GM21390 (cell line): ENCODE measurements around the gene ZC3H15.
"Not testable (repeated sequence)": the region's sequence is repeated elsewhere in the genome, so short reads cannot be mapped to it uniquely, and the experiment has no call there.

Experiments
- ATAC-seq: cut with Tn5 transposase; IDR thresholded peaks from one replicate; pipeline ENCODE4 v1.9.1; 2021; ENCODE audit not compliant: unreplicated experiment

The ZC3H15 gene

DNA sequence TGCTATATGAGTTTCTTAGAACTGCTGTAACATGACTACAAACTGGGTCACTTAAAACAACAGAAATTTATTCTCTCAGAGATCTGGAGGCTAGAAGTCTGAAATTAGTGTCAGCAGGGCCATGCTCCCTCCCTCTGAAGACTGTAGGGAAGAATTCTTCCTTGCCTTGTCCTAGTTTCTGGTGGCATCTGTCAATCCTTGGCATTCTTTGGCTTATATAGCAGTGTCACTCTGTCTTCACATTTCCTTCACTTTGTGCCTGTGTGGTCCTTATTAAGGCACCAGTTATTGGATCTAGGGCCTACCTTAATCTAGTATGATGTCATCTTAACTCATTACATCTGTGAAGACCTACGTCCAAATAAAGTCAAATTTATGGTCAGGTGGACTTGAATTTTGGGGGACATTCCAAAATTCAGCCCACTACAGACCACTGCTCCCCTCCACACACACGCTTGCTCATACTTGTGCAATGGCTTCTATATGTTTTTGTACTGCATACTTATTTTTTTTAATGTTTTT is 7.6 kb downstream of the ZC3H15 start:
- ATAC-seq: no peak

DNA sequence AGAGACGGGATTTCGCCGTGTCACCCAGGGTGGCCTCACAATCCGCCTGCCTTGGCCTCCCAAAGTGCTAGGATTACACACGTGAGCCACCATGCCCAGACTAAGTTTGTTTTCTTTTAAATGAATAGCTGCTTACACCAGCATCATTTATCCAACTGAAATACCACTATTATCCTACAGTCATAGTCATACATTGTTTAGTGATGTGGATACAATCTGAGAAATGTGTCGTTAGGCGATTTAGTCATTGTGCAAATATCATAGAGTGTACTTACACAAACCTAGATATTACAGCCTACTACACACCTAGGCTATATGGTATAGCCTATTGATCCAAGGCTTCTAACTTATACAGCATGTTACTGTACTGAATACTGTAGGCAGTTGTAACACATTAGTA is 10.3 kb downstream of the ZC3H15 start:
- ATAC-seq: no peak

DNA sequence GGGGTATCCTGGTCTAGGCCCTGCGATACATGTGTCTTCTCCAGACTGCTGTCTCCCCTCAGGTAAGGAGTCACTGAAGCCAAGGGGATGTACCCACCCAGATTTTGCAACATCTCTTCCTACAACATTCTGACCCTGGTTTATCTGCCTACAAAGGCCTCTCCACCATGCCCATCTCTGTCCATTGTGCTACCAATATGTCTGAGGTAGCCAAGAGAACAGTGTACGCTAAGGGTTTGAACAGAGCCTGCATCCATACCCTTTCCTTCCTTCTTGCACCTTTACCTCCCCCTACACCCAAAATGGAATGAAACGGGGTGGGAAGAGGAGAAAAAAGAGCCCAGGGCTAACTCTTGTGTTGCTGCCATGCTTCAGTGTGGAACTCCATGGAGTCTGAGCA is 11.9 kb downstream of the ZC3H15 start:
- ATAC-seq: no peak

DNA sequence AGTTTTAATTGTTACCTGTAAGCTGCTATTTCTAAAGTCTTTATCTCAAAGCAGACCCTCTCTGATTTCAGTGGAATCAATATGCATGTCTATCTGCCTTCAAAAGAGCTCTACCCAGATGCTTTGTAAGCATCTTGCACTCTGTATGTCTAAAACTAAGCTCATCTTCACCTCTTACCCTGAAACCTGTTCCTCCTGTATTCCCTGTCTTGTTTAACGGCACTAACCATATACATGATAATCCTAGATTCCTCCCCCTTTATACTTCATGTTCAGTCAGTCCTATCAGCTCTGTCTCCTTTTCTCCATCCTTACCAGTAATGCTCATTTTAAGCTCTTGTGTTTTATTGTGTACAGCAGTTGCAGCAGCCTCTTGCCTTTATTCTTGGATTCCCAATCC is 12.8 kb downstream of the ZC3H15 start:
- no peak for ATAC-seq

DNA sequence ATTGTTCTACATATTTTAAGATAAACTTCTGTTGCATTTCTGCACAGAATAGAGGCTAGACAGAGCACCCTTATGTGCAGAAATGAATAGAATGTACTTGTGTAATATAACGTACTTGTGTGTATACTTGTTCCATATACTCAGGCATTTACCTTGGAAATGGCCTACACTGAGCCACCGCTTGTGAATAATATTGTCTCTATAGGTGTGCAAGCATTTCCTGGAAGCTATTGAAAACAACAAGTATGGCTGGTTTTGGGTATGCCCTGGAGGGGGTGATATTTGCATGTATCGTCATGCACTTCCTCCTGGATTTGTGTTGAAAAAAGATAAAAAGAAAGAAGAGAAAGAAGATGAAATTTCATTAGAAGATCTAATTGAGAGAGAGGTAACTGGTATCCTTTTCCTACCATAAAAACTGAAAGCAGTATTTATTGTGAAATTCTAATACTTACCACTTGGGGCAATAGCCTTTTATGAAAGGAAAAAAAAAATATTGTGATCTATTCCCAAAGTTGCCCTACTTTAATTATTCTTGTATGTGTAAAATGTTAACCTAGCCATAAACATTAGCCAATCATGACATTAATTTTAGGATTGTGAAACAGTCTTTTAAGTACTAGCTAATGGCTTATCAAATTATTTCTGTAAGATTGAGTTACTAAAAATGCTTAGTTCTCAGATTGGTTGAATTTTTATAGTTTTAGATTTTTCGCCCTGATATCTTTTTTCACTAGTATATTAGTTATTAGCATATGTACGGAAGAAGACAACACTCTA is 18.0 kb downstream of the ZC3H15 start:
- peak; percentile 71 for ATAC-seq

DNA sequence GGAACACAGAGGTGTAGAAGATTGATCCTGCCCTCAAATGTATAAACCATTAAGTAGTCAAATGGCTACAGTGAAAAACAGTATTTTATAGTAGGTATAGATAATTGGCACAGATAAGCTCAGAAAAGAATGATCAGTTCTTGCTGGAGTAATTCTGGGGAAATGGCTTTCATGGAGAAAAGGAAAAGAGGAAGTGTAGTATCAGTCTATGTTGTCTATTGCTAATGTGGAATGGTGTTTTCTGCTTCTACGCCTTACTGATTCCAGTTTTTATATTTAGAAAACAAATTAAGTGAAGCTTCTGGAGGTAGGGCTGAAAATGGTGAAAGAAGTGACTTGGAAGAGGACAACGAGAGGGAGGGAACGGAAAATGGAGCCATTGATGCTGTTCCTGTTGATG is 22.2 kb downstream of the ZC3H15 start:
- no peak for ATAC-seq

DNA sequence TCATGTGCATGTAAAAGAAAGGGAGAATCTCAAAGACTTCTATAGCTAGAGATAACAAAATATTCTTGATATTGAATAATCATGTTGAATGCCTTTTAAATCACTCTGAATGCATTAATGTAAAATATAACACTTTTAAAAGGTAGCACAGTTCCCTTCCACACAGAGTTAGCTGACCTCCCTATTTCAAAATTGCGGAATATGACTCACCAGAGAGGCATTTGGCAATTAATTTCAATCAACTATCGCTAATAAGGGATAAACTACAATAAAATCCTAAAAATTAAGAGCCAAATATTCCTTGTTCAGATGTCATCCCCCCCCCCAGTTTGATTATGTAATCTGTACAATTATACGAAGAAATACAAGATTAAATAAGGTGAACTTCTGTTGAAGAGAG is 29.3 kb downstream of the ZC3H15 start:
- no peak for ATAC-seq

DNA sequence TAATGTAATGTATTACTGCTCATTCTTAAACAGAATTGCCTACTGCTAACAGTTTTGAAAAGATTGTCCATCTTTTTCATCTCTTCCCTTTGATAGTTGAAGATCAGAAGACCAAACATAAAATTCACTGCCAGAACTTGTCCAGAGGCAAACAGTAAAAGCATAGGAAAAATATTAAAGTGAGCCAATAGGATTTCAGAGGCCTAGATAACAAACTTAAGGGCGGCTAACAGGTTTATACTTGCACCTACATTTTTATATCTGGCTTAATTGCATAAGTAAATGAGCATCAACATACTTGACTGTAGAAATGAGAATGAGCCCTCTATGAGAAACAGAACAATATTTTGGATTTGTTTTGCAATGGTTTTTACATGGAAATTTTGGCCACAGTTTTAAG is 30.3 kb downstream of the ZC3H15 start:
- ATAC-seq: no peak

DNA sequence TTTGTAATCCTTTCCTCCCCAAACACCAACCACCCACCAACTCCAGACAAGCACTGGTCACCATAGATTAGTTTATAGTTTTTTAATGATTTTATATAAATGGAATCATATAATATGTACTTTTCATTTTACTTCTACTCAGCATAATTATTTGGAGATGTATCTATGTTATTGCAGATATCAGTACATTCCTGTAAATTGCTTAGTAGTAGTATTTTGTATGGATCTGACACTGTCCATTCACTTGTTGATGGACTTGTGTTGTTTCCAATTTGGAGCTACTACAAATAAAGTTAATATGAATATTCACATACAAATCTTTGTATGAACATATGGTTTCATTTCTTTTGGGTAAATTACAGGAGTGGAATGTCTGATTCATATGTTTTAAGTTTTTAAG is 31.0 kb downstream of the ZC3H15 start:
- ATAC-seq: no peak

DNA sequence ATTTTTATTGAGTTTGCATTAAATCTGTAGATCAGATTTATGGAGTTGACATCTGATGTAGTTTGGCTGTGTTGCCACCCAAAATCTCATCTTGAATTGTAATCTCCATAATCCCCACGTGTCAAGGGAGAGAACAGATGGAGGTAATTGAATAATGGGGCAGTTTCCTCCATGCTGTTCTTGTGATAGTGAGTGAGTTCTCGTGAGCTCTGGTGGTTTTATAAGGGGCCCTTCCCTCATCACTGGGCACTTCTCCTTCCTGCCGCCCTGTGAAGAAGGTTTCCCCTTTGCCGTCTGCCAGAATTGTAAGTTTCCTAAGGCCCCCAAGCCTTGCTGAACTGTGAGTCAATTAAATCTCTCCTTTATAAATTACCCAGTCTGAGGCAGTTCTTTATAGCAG is 32.2 kb downstream of the ZC3H15 start:
- no peak for ATAC-seq

DNA sequence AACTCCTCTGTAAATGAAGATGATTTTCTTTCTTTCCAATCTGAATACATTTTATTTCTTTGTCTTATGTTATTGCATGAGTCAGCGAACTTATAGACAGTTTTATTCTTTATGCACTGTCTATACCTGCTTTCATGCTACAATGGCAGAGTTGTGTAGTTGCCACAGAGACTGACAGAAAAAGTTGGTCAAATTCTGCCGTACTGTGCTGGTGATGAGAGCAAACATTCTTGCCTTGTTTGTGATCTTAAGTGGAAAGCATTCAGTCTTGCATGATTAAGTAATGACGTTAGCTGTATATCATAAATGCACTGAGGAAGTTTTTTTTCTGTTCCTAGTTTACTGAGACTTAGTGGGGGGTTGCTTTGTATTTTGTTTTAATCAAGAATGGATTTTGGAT is 32.9 kb downstream of the ZC3H15 start:
- no peak for ATAC-seq

DNA sequence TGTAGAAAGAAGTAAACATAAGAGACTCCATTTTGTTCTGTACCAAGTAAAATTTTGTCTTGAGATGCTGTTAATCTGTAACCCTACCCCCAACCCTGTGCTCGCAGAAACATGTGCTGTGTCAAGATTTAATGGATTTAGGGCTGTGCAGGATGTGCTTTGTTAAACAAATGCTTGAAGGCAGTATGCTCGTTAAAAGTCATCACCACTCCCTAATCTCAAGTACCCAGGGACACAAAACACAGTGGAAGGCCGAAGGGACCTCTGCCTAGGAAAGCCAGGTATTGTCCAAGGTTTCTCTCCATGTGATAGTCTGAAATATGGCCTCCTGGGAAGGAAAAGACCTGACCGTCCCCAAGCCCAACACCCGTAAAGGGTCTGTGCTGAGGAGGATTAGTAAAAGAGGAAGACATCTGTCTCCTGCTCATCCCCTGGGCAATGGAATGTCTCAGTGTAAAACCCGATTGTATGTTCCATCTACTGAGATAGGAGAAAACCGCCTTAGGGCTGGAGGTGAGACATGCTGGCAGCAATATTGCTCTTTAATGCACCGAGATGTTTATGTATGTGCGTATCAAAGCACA is 35.6 kb downstream of the ZC3H15 start:
- not testable (repeated sequence) for ATAC-seq

DNA sequence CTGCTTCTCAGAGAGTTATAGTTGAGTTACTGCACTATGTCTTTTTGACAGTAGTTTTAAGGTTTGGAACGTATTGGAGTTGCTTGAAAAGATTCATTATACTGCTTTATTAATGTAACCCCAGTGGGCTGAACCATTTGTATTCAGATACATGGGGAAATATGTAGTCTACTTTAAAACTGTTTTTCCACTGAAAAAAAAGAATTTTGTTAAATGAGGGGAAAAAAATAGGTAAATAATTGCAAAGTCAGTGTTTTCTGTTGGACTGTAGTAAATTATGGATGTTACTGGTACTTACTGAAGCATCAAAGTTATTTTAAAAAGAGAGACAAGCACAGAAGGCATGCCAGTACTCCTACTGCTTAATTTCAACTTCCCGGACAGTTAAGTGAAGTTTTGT is 36.4 kb downstream of the ZC3H15 start:
- ATAC-seq: no peak

DNA sequence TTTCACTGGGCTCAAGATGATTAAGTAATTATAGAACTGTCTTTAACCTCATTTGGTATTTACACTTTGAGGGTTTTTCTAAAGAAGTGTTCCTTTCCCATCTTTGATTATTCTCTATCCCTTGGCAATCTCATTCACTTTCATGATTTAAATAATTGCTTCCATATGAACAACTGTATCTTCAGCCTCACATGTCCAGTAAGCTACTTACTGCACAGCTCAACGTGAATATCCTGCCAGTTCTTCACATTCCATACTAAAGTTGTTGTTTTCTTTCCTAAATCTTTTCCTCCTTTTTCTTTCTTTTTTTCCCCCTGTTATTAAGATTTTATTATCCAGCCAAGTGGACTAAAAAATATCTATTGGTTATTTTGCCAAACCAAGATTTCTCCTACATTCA is 37.7 kb downstream of the ZC3H15 start:
- no peak for ATAC-seq

DNA sequence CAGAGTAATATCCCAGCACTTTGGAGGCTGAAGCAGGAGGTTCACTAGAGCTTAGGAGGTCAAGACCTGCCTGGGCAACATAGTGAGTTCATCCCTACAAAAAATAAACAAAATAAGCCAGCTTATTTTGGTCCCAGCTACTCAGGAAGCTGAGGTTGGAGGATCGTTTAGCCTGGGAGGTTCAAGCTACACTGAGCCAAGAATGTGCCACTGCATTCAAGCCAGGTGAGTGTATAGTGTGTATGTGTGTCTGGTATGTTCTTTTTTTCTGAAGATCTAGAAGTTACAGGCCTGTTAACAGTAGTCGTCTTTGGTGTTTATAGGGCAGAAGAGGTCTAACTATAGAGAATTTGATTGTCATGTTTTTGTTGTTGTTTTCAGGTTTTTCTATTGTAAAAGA is 40.2 kb downstream of the ZC3H15 start:
- ATAC-seq: no peak

DNA sequence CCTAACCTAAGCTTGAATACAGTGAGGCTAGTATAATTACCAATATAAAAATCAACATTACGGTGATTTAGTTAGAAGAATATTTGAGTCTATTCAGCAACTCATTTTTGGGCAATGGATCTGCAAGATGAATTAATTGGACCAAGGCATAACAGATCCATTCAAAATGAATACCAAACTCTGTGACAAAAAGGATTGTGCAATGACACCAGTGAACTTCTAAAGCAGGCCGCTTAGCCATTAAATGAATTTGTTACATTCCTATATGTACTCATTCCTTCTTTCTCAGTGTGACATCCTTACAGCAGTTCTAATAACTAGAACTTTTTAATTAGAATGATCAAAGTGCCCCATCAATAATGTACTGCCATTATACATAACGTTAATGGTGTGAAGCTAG is 44.3 kb downstream of the ZC3H15 start:
- ATAC-seq: no peak

DNA sequence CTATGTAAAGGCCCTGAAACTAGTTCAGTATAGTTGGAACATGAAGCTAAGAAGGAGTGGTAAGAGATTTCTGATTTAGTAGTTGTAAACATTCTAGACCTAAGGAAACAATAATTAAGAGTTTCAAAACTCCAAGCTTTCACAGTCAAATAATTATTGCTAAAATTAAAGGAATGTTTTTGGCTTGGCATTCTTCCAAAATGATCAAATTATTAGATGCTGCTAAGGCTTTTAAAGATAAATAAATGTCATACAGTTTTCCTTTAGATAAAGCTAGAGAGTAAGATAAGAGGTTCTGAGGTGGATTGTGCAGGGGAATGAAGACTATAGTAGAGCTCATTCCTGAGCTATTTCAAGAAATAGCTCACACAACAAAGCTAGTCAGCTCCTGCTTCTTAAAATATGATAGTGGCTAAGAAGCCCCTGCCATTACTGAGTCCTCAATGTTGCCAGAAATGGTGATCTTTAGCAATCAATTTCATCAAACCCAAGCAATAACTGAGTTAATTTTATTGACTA is 45.3 kb downstream of the ZC3H15 start:
- no peak for ATAC-seq

DNA sequence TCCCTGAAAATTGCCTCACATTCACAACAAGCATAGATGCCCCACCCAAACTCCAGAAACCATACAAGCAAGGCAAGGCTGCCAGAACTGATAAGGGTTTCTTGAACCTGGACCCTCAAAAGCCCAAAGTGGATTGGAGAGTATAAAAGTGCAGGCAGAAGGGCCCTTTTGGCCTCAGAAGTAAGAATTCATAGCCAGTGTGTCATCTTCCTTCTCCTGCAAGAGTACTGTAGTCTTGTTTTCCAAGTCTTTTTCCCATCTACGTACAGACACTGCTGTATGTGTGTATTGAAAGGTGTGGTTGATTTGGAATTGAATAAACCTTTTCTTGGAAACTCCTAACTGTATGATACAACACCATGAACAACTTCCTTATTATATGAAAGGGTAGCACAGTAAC is 46.8 kb downstream of the ZC3H15 start:
- no peak for ATAC-seq

DNA sequence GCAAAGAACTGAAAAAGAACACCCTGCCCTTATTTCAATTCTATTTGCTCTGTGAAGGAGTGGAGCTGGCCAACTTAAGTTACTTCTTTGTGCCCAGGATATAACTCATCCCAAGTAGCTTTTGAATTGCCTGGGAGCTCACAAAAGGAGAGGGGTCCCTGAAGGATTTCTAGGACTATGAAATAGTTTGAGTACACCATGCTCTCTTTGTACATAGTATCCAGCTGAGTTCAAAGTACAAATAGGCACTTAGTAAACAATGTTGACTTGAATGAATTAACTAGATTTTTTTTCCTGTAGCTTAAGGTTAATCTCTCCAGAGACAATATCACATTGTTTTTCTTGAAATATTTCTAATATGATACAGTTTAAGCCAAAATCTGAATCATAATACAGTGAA is 47.7 kb downstream of the ZC3H15 start:
- ATAC-seq: no peak

DNA sequence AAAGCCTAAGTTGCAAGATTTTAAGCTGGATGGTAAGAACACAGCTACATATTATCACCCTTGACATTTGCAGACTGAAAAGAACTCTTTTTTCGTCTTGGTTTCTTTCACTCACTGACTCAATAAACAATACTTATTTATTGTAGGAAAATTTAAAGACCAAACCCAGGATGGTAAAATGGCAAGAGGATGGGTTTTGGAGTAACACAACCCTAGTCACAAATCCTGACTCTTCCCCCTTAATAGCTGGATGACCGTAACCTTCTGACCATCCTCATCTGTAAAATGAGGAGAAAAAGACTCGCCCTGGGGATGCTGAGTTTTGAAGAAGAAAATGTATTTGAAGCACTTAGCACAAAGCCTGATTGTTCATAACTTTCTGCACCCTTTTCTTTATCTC is 48.3 kb downstream of the ZC3H15 start:
- no peak for ATAC-seq

DNA sequence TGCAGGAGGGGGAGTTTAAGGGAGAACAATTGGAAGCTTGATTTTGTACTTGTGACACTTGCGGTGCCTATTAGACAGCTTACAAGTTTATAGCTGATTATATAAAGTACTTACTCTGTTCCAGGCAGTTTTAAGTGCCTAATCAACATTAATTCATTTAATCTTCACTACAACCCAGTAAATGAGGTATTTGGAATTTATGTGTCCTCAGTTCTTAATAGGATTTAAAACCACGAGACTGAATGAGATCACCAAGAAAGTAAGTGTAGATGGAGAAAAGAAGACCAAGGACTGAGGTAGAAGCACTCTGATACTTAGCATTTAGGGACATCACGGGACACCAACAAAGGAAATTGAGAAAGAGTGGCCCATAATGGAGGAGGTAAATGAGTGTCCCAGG is 49.8 kb downstream of the ZC3H15 start:
- no peak for ATAC-seq

DNA sequence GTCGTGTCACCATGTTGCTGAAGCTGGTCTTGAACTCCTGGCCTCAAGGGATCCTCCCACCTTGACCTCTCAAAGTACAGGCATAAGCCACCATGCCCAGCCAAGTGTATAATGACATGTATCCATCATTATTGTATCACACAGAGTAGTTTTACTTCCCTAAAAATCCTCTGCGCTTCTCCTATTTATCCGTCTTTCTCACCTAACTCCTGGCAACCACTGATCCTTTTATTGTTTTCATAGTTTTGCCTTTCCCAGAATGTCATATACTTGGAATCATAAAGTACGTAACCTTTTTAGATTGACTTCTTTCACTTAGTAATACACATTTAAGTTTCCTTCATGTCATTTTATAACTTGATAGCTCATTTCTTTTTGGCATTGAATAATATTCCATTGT is 51.0 kb downstream of the ZC3H15 start:
- no peak for ATAC-seq

DNA sequence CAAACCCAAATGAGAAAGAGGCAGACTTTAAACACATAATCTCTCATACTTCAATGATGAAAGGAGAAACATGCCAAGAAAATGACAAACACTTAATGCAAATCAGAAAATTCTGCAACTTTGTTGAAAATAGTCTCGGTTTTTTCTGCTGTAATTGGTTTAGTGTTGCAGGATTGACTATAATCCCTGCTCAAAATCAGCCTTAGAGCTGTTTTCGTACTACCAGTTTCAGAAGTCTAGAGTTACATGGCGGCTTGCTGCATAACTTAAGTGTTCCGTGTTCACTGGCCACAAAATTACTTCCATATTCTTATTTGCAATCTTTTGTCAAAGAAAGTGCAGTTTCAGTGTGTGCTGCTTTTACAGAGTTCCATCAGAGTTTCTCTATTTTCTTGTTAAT is 54.9 kb downstream of the ZC3H15 start:
- ATAC-seq: no peak
